GM13976 (cell line): ENCODE measurements around the gene PALMD.

ENCODE experiments used
- DNase-seq: peaks from one replicate; pipeline ENCODE4 v3.0.0; 2012; ENCODE audit warnings: low spot score
- CTCF ChIP-seq: IDR thresholded peaks from 2 replicates; pipeline ENCODE4 v1.5.1; 2012; ENCODE audit warnings: borderline replicate concordance, mild to moderate bottlenecking; ENCODE audit not compliant: insufficient read depth; ENCODE audit errors: extremely low read depth, missing control alignments, control extremely low read depth
- in situ Hi-C: fragments of 300-500 bp; cut with MboI; formaldehyde crosslinking; loops from one replicate; pipeline ENCODE4 v1.12.0; 2022; ENCODE audit warnings: low sequenced_read_pairs, mixed read lengths, inconsistent platforms; ENCODE audit not compliant: unreplicated experiment

PALMD gene

GRCh38 chr1:99629164-99629563, 16.7 kb upstream of the PALMD start:
- no peak for TF ChIP-seq CTCF
- in situ Hi-C loops = no loop called here
- DNase-seq = no peak

- in situ Hi-C loops = no loop called here
- TF ChIP-seq CTCF = no peak
- no peak for DNase-seq
Measured at GRCh38 chr1:99634971-99635624, 10.8 kb upstream of the PALMD start.

- DNase-seq = no peak
- in situ Hi-C loops = no loop called here
- TF ChIP-seq CTCF = no peak
Measured at GRCh38 chr1:99635664-99636063, 10.2 kb upstream of the PALMD start.

GRCh38 chr1:99636647-99637175, 9.2 kb upstream of the PALMD start:
- no peak for TF ChIP-seq CTCF
- DNase-seq = no peak
- in situ Hi-C loops = no loop called here

GRCh38 chr1:99638853-99639252, 7.1 kb upstream of the PALMD start:
- in situ Hi-C loops = no loop called here
- no peak for TF ChIP-seq CTCF
- no peak for DNase-seq

- in situ Hi-C loops = no loop called here
- TF ChIP-seq CTCF = no peak
- no peak for DNase-seq
Measured at GRCh38 chr1:99639408-99639807, 6.5 kb upstream of the PALMD start.
